HepG2 (cell line): ENCODE results near the gene TTC1. TPM values are rescaled to one million over a fixed set of nuclear protein-coding genes. Genes with fewer than 3 reads are reported as not detected.

ENCODE experiments used
- EP300 ChIP-seq, 3 experiments: sonication (generic) in 1 of 3; formaldehyde crosslinking in 1 of 3; IDR thresholded peaks; 2 replicates each; pipeline versions ENCODE4 v1.5.1 to v1.6.1; 2011 to 2020; ENCODE audit warnings: low read depth in 2 of 3, low read length in 2 of 3, borderline replicate concordance in 1 of 3, improper control_type of control experiment in 1 of 3, mild to moderate bottlenecking in 1 of 3, missing genetic modification reagents in 1 of 3, moderate library complexity in 1 of 3
- FOXK1 ChIP-seq: sonication (generic); formaldehyde crosslinking; IDR thresholded peaks from 2 replicates; pipeline ENCODE4 v1.4.0; 2020; ENCODE audit warnings: low read depth, missing genetic modification reagents, borderline replicate concordance
- HNRNPL ChIP-seq: fragments of 200-400 bp; formaldehyde crosslinking; IDR thresholded peaks from 2 replicates; pipeline ENCODE4 v1.6.1; 2017; ENCODE audit warnings: mild to moderate bottlenecking, low read depth, low read length
- LRRFIP1 ChIP-seq: sonication (generic); formaldehyde crosslinking; conservative IDR thresholded peaks from 2 replicates; pipeline ENCODE4 v1.4.0; 2020; ENCODE audit warnings: missing genetic modification reagents
- MED1 ChIP-seq: sonication (generic); formaldehyde crosslinking; IDR thresholded peaks from 2 replicates; pipeline ENCODE4 v1.4.0; 2020; ENCODE audit warnings: missing genetic modification reagents
- MEIS1 ChIP-seq: sonication (generic); formaldehyde crosslinking; IDR thresholded peaks from 2 replicates; pipeline ENCODE4 v1.9.0; 2021; ENCODE audit warnings: mild to moderate bottlenecking, missing genetic modification reagents, moderate library complexity, borderline replicate concordance
- PRPF4 ChIP-seq: fragments of 200-400 bp; formaldehyde crosslinking; IDR thresholded peaks from 2 replicates; pipeline ENCODE4 v1.6.1; 2016; ENCODE audit warnings: low read length, low read depth; ENCODE audit not compliant: poor library complexity, severe bottlenecking
- TBP ChIP-seq: sonication (generic); formaldehyde crosslinking; IDR thresholded peaks from 2 replicates; pipeline ENCODE4 v1.5.0; 2020; ENCODE audit warnings: missing genetic modification reagents
- ZNF124 ChIP-seq: sonication (generic); formaldehyde crosslinking; IDR thresholded peaks from 2 replicates; pipeline ENCODE4 v1.4.0; 2020; ENCODE audit warnings: missing genetic modification reagents
- ZNF556 ChIP-seq: sonication (generic); formaldehyde crosslinking; IDR thresholded peaks from 2 replicates; pipeline ENCODE4 v1.4.0; 2020; ENCODE audit warnings: mild to moderate bottlenecking, missing genetic modification reagents, borderline replicate concordance
- ZNF761 ChIP-seq: sonication (generic); formaldehyde crosslinking; conservative IDR thresholded peaks from 2 replicates; pipeline ENCODE4 v1.4.0; 2020; ENCODE audit warnings: mild to moderate bottlenecking, missing genetic modification reagents
- ZSCAN31 ChIP-seq: sonication (generic); formaldehyde crosslinking; IDR thresholded peaks from 2 replicates; pipeline ENCODE4 v1.5.0; 2020; ENCODE audit warnings: low read depth, mild to moderate bottlenecking, missing genetic modification reagents
- polyA plus RNA-seq, 8 experiments: library from polyadenylated mRNA; depleted of rRNA in 3 of 8; stranded (reverse) in 7 of 8; unstranded in 1 of 8; fragments of >200 nt; fragmentation: Illumina TruSeq in 4 of 8; extraction: Trizol in 4 of 8; gene quantifications; 2 replicates each; pipeline versions ENCODE4 v1.2.1 to v1.2.3, GENCODE V29; 2011 to 2016; ENCODE audit warnings: low read depth in 4 of 8, missing spikeins in 1 of 8, mixed read lengths in 1 of 8; ENCODE audit not compliant: insufficient read depth in 1 of 8
- total RNA-seq, 5 experiments: library from RNA; depleted of rRNA; stranded (reverse); fragments of >200 nt; fragmentation: Illumina TruSeq; extraction: Trizol; gene quantifications; 2 replicates each; pipeline ENCODE4 v1.2.3, GENCODE V29; 2016; ENCODE audit warnings: low read depth in 1 of 5
- TF ChIP-seq, protein P1 (sequence below): sonication (generic); formaldehyde crosslinking; IDR thresholded peaks from 2 replicates; pipeline ENCODE4 v1.5.1; 2020; ENCODE audit warnings: mild to moderate bottlenecking, moderate library complexity, missing genetic modification reagents
- TF ChIP-seq, protein P2 (sequence below): sonication (generic); formaldehyde crosslinking; IDR thresholded peaks from 2 replicates; pipeline ENCODE4 v1.8.1; 2023; ENCODE audit warnings: missing genetic modification reagents, inconsistent platforms, borderline replicate concordance

TTC1 gene
- total and polyA plus RNA-seq, 2 of the 13 experiments (the other 11 are each of a cell fraction or from before 2014, with no cell fraction given) = 16.1 to 72.1 TPM

DNA sequence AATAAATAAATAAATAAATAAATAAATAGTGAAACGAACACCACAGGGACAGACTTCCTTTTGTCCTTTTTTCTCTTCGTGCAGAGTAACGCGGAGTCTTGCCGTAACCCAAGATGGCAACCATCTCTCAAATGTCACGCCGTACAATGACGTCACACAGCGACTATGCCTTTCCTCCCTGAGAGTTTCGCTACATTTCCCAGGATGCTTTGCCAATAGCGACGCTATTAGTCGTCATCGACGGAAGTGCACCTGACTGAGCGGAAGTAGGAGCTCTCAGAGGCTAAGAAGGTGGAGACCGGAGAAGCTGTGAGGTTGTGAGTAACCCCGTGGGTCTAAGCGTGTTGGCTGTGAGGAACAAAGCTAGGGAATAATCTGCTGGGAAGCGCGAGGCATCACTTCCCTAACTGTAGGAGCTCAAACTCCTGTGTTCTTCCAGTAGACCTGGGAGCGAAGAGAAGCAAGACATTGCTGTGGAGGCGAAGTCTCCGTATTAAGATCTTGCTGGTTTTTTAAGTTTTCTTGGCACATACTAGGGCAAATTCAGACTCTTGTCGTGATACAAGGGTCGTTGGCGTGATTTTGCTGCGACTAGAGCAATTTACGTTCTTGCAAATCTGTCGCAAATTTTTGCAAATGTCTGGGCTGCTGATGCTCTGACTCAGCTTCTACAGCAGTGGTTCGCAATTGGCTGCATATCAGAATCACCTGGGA is at the start of gene TTC1 (continued):
- peak; percentile 30; the same call in 1 of the 2 replicates for TF ChIP-seq ZNF124 (CRISPR knock-in tag)
- TF ChIP-seq HNRNPL = no peak
- TF ChIP-seq ZSCAN31 (CRISPR knock-in tag) = no peak
- peak; percentile 38; the same call in 1 of the 2 replicates for TF ChIP-seq MED1 (CRISPR knock-in tag)
- peak; percentile 89; the same call in 1 of the 2 replicates for TF ChIP-seq FOXK1 (CRISPR knock-in tag)
- TF ChIP-seq, protein P1, sequence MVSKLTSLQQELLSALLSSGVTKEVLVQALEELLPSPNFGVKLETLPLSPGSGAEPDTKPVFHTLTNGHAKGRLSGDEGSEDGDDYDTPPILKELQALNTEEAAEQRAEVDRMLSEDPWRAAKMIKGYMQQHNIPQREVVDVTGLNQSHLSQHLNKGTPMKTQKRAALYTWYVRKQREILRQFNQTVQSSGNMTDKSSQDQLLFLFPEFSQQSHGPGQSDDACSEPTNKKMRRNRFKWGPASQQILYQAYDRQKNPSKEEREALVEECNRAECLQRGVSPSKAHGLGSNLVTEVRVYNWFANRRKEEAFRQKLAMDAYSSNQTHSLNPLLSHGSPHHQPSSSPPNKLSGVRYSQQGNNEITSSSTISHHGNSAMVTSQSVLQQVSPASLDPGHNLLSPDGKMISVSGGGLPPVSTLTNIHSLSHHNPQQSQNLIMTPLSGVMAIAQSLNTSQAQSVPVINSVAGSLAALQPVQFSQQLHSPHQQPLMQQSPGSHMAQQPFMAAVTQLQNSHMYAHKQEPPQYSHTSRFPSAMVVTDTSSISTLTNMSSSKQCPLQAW = peak; percentile 69
- TF ChIP-seq MEIS1 (CRISPR knock-in tag) = peak; percentile 24; the same call in 1 of the 2 replicates
- no peak for TF ChIP-seq TBP (CRISPR knock-in tag)
- TF ChIP-seq, protein P2, sequence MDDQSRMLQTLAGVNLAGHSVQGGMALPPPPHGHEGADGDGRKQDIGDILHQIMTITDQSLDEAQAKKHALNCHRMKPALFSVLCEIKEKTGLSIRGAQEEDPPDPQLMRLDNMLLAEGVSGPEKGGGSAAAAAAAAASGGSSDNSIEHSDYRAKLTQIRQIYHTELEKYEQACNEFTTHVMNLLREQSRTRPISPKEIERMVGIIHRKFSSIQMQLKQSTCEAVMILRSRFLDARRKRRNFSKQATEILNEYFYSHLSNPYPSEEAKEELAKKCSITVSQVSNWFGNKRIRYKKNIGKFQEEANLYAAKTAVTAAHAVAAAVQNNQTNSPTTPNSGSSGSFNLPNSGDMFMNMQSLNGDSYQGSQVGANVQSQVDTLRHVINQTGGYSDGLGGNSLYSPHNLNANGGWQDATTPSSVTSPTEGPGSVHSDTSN = no peak
- TF ChIP-seq EP300 (IDR thresholded peaks at IDR 0.05; ENCODE audit: low read depth in 2 of 2, low read length in 2 of 2) = no peak
- TF ChIP-seq EP300 (CRISPR knock-in tag; IDR thresholded peaks at IDR 0.05; ENCODE audit: borderline replicate concordance) = 0 out of 2 replicates have a peak, but pooled peaks have one; percentile 26
- TF ChIP-seq PRPF4 = no peak
- no peak for TF ChIP-seq ZNF761 (CRISPR knock-in tag)
- TF ChIP-seq LRRFIP1 (CRISPR knock-in tag) = no peak
- TF ChIP-seq ZNF556 (CRISPR knock-in tag) = no peak
